GM23338 (cell line): ENCODE data around the gene LEKR1. TPM values are rescaled to one million over a fixed set of nuclear protein-coding genes. Genes with fewer than 3 reads are reported as not detected.

Source experiments
- ATAC-seq: fragments of 200-7000 bp; cut with Tn5 transposase; 3 replicates; pipeline ENCODE4 v1.9.1; 2020
- DNase-seq: peaks from one replicate; pipeline ENCODE4 v3.0.0-alpha.2; 2015; ENCODE audit warnings: low spot score
- H2AFZ ChIP-seq: fragments of 200-600 bp; sonication (generic); 2 replicates; pipeline ENCODE4 v1.8.0; 2016; ENCODE audit warnings: antibody characterized with exemption, mild to moderate bottlenecking, moderate library complexity
- H3F3A ChIP-seq: fragments of 200-600 bp; sonication (generic); replicated peaks from 2 replicates; pipeline ENCODE4 v1.8.0; 2017; ENCODE audit warnings: antibody characterized with exemption, mixed run types, low read depth
- H3K27ac ChIP-seq: fragments of 200-600 bp; sonication (generic); 2 replicates; pipeline ENCODE4 v1.6.1; 2016; ENCODE audit warnings: low read depth
- H3K27me3 ChIP-seq: fragments of 200-600 bp; sonication (generic); 2 replicates; pipeline ENCODE4 v1.8.0; 2016; ENCODE audit warnings: mild to moderate bottlenecking, mixed run types, moderate library complexity; ENCODE audit not compliant: insufficient read depth
- H3K36me3 ChIP-seq: fragments of 200-600 bp; sonication (generic); 2 replicates; pipeline ENCODE4 v1.8.0; 2016; ENCODE audit warnings: mild to moderate bottlenecking; ENCODE audit not compliant: insufficient read depth
- H3K4me1 ChIP-seq: fragments of 200-600 bp; sonication (generic); 2 replicates; pipeline ENCODE4 v1.8.0; 2016; ENCODE audit warnings: mild to moderate bottlenecking, moderate library complexity; ENCODE audit not compliant: insufficient read depth
- H3K4me2 ChIP-seq: fragments of 200-600 bp; sonication (generic); 2 replicates; pipeline ENCODE4 v1.7.1; 2017; ENCODE audit warnings: mixed run types
- H3K4me3 ChIP-seq: fragments of 200-600 bp; sonication (generic); 2 replicates; pipeline ENCODE4 v1.6.1; 2016; ENCODE audit warnings: mixed run types
- H3K79me2 ChIP-seq: fragments of 200-600 bp; sonication (generic); replicated peaks from 2 replicates; pipeline ENCODE4 v1.8.0; 2017; ENCODE audit warnings: mild to moderate bottlenecking; ENCODE audit not compliant: insufficient read depth
- H3K9me2 ChIP-seq: fragments of 200-600 bp; sonication (generic); 2 replicates; pipeline ENCODE4 v1.8.0; 2017; ENCODE audit not compliant: insufficient read depth
- H4K20me1 ChIP-seq: fragments of 200-600 bp; sonication (generic); replicated peaks from 2 replicates; pipeline ENCODE4 v1.8.0; 2017; ENCODE audit warnings: mild to moderate bottlenecking; ENCODE audit not compliant: insufficient read depth
- H3K27ac Mint-ChIP-seq: 2 replicates; pipeline ENCODE4 v1.8.0; 2020; ENCODE audit warnings: inconsistent platforms, mild to moderate bottlenecking, moderate library complexity, mixed read lengths
- H3K27me3 Mint-ChIP-seq: 3 replicates; pipeline ENCODE4 v1.8.0; 2022; ENCODE audit warnings: low read depth, mild to moderate bottlenecking, moderate library complexity, mixed read lengths, inconsistent platforms; ENCODE audit not compliant: insufficient read depth, poor library complexity
- H3K36me3 Mint-ChIP-seq: 3 replicates; pipeline ENCODE4 v1.8.0; 2021; ENCODE audit warnings: low read depth, mild to moderate bottlenecking, inconsistent platforms, moderate library complexity, mixed read lengths
- H3K4me1 Mint-ChIP-seq: 3 replicates; pipeline ENCODE4 v1.8.0; 2020; ENCODE audit warnings: mild to moderate bottlenecking, inconsistent platforms, mixed read lengths
- H3K4me3 Mint-ChIP-seq: 3 replicates; pipeline ENCODE4 v1.8.0; 2021; ENCODE audit warnings: moderate library complexity, mild to moderate bottlenecking, inconsistent platforms, mixed read lengths
- H3K9me3 Mint-ChIP-seq: 3 replicates; pipeline ENCODE4 v1.8.0; 2020; ENCODE audit warnings: moderate library complexity, mild to moderate bottlenecking, inconsistent platforms, mixed read lengths
- CREB1 ChIP-seq: fragments of 250-450 bp; sonication (Bioruptor Pico); IDR thresholded peaks from 2 replicates; pipeline ENCODE4 v1.5.0; 2020; ENCODE audit warnings: low read depth, mild to moderate bottlenecking, moderate library complexity
- ETS1 ChIP-seq: IDR thresholded peaks from 2 replicates; pipeline ENCODE4 v1.6.1; 2016; ENCODE audit warnings: antibody characterized with exemption
- EZH2 ChIP-seq: fragments of 200-600 bp; sonication (generic); IDR thresholded peaks from one replicate; pipeline ENCODE4 v1.8.0; 2017; ENCODE audit warnings: antibody characterized with exemption, mild to moderate bottlenecking, low read depth; ENCODE audit not compliant: unreplicated experiment
- EZH2phosphoT487 ChIP-seq: fragments of 200-600 bp; sonication (generic); IDR thresholded peaks from one replicate; pipeline ENCODE4 v1.8.1; 2018; ENCODE audit warnings: antibody characterized with exemption; ENCODE audit not compliant: unreplicated experiment
- JUNB ChIP-seq: IDR thresholded peaks from one replicate; pipeline ENCODE4 v1.6.1; 2016; ENCODE audit warnings: antibody characterized with exemption; ENCODE audit not compliant: unreplicated experiment
- NANOG ChIP-seq: IDR thresholded peaks from 2 replicates; pipeline ENCODE4 v1.6.1; 2016; ENCODE audit warnings: antibody characterized with exemption, borderline replicate concordance
- POLR2AphosphoS5 ChIP-seq: IDR thresholded peaks from 2 replicates; pipeline ENCODE4 v1.6.1; 2016; ENCODE audit warnings: antibody characterized with exemption, low read depth
- STAT1 ChIP-seq: IDR thresholded peaks from one replicate; pipeline ENCODE4 v1.6.1; 2016; ENCODE audit warnings: antibody characterized with exemption; ENCODE audit not compliant: unreplicated experiment
- ZNF114 ChIP-seq: fragments of 250-450 bp; sonication (Bioruptor Pico); IDR thresholded peaks from 2 replicates; pipeline ENCODE4 v1.5.0; 2020; ENCODE audit warnings: mild to moderate bottlenecking, moderate library complexity
- ZNF331 ChIP-seq: fragments of 250-450 bp; sonication (Bioruptor Pico); IDR thresholded peaks from 2 replicates; pipeline ENCODE4 v1.5.0; 2020; ENCODE audit warnings: low read depth, mild to moderate bottlenecking, moderate library complexity
- polyA plus RNA-seq: library from polyadenylated mRNA; unstranded; fragments of >200 nt; fragmentation: Nextera tagmentation; extraction: Ambion mirVana; gene quantifications from 2 replicates; pipeline ENCODE4 v1.2.1, GENCODE V29; 2016
- total RNA-seq: library from RNA; depleted of rRNA; stranded (reverse); fragments of >200 nt; shearing (Covaris generic); gene quantifications from 2 replicates; pipeline ENCODE4 v1.2.3, GENCODE V29; 2014
- TF ChIP-seq, protein P1 (sequence below), 2 experiments: fragments of 200-600 bp in 1 of 2; sonication (generic) in 1 of 2; conservative IDR thresholded peaks; 2 replicates each; pipeline versions ENCODE4 v1.5.1 to v1.6.1; 2016 to 2017; ENCODE audit warnings: antibody characterized with exemption in 2 of 2, low read depth in 2 of 2, mild to moderate bottlenecking in 2 of 2, moderate library complexity in 1 of 2
- TF ChIP-seq, protein P2 (sequence below): fragments of 250-450 bp; sonication (Bioruptor Pico); IDR thresholded peaks from 2 replicates; pipeline ENCODE4 v1.5.0; 2020; ENCODE audit warnings: mild to moderate bottlenecking, moderate library complexity

LEKR1 gene
- total and polyA plus RNA-seq, 2 experiments from 2014 or later: not detected

DNA sequence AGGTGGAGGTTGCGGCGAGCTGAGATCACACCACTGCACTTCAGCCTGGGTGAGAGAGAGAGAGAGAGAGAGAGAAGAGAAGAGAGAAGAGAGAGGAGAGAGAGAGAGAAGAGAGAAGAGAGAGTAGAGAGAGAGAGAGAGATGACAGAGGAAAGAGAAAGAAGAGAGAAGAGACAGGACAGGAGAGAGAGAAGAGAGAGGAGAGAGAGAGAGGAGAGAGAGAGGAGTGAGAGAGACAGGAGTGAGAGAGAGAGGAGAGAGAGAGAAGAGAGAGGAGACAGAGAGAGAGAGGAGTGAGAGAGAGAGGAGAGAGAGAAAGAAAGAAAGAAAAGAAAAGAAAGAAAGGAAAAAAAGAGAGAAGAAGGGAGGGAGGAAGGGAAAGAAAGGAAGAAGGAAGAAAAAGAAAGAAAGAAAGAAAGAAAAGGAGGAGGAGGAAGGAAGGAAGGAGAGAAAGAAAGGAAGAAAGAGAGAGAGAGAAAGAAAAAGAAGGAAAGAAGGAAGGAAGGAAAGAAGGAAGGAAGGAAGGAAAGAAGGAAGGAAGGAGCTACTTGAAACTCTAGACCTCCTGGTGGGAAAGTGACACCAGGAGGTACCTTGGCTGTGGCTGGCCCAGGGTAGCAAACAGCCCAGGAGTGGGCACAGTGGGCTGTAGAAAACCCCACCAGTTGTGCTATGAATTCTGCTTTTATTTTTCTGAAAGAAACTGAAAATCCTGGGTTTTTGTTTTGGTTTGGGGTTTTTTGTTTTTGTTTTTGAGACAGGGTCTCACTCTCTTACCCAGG is 245.8 kb downstream of the LEKR1 start (continued):
- no peak for TF ChIP-seq ETS1
- no peak for TF ChIP-seq EZH2phosphoT487
- TF ChIP-seq ZNF331: no peak
- no peak for TF ChIP-seq POLR2AphosphoS5
- TF ChIP-seq, protein P1, sequence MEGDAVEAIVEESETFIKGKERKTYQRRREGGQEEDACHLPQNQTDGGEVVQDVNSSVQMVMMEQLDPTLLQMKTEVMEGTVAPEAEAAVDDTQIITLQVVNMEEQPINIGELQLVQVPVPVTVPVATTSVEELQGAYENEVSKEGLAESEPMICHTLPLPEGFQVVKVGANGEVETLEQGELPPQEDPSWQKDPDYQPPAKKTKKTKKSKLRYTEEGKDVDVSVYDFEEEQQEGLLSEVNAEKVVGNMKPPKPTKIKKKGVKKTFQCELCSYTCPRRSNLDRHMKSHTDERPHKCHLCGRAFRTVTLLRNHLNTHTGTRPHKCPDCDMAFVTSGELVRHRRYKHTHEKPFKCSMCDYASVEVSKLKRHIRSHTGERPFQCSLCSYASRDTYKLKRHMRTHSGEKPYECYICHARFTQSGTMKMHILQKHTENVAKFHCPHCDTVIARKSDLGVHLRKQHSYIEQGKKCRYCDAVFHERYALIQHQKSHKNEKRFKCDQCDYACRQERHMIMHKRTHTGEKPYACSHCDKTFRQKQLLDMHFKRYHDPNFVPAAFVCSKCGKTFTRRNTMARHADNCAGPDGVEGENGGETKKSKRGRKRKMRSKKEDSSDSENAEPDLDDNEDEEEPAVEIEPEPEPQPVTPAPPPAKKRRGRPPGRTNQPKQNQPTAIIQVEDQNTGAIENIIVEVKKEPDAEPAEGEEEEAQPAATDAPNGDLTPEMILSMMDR (conservative IDR thresholded peaks at IDR 0.05; ENCODE audit: low read depth in 2 of 2): no peak
- no peak for TF ChIP-seq EZH2
- TF ChIP-seq CREB1 (CRISPR knock-in tag): no peak
- no peak for TF ChIP-seq JUNB
- no peak for TF ChIP-seq NANOG

GRCh38 chr3:157073810-157074209 is 247.7 kb downstream of the LEKR1 start:
- Mint-ChIP-seq H3K9me3 (peaks cover 2% of the 10 kb centered on the region; the same call in 1 of the 3 replicates), H3K27me3 (peaks cover 2% of the 10 kb centered on the region), H3K36me3 (no peaks in the 10 kb centered on the region), H3K4me1 (peaks cover 12% of the 10 kb centered on the region; the same call in 2 of the 3 replicates), H3K4me3 (no peak overlapping the region), H3K27ac (no peak overlapping the region)
- H3K27me3 ChIP-seq: no peaks in the 10 kb centered on the region
- H3K9me2 ChIP-seq: no peaks in the 10 kb centered on the region
- no peak overlapping the region for H3K4me2 ChIP-seq
- no peak overlapping the region for H3K4me3 ChIP-seq
- H3K79me2 ChIP-seq: no peaks in the 10 kb centered on the region
- H4K20me1 ChIP-seq: no peaks in the 10 kb centered on the region
- DNase-seq (no peak), ATAC-seq (no peak)
- peaks cover 3% of the 10 kb centered on the region; the same call in 1 of the 2 replicates for H3K4me1 ChIP-seq
- no peak overlapping the region for H3K27ac ChIP-seq
- H3F3A ChIP-seq: no peaks in the 10 kb centered on the region
- H2AFZ ChIP-seq: no peak overlapping the region
- TF ChIP-seq, protein P2, sequence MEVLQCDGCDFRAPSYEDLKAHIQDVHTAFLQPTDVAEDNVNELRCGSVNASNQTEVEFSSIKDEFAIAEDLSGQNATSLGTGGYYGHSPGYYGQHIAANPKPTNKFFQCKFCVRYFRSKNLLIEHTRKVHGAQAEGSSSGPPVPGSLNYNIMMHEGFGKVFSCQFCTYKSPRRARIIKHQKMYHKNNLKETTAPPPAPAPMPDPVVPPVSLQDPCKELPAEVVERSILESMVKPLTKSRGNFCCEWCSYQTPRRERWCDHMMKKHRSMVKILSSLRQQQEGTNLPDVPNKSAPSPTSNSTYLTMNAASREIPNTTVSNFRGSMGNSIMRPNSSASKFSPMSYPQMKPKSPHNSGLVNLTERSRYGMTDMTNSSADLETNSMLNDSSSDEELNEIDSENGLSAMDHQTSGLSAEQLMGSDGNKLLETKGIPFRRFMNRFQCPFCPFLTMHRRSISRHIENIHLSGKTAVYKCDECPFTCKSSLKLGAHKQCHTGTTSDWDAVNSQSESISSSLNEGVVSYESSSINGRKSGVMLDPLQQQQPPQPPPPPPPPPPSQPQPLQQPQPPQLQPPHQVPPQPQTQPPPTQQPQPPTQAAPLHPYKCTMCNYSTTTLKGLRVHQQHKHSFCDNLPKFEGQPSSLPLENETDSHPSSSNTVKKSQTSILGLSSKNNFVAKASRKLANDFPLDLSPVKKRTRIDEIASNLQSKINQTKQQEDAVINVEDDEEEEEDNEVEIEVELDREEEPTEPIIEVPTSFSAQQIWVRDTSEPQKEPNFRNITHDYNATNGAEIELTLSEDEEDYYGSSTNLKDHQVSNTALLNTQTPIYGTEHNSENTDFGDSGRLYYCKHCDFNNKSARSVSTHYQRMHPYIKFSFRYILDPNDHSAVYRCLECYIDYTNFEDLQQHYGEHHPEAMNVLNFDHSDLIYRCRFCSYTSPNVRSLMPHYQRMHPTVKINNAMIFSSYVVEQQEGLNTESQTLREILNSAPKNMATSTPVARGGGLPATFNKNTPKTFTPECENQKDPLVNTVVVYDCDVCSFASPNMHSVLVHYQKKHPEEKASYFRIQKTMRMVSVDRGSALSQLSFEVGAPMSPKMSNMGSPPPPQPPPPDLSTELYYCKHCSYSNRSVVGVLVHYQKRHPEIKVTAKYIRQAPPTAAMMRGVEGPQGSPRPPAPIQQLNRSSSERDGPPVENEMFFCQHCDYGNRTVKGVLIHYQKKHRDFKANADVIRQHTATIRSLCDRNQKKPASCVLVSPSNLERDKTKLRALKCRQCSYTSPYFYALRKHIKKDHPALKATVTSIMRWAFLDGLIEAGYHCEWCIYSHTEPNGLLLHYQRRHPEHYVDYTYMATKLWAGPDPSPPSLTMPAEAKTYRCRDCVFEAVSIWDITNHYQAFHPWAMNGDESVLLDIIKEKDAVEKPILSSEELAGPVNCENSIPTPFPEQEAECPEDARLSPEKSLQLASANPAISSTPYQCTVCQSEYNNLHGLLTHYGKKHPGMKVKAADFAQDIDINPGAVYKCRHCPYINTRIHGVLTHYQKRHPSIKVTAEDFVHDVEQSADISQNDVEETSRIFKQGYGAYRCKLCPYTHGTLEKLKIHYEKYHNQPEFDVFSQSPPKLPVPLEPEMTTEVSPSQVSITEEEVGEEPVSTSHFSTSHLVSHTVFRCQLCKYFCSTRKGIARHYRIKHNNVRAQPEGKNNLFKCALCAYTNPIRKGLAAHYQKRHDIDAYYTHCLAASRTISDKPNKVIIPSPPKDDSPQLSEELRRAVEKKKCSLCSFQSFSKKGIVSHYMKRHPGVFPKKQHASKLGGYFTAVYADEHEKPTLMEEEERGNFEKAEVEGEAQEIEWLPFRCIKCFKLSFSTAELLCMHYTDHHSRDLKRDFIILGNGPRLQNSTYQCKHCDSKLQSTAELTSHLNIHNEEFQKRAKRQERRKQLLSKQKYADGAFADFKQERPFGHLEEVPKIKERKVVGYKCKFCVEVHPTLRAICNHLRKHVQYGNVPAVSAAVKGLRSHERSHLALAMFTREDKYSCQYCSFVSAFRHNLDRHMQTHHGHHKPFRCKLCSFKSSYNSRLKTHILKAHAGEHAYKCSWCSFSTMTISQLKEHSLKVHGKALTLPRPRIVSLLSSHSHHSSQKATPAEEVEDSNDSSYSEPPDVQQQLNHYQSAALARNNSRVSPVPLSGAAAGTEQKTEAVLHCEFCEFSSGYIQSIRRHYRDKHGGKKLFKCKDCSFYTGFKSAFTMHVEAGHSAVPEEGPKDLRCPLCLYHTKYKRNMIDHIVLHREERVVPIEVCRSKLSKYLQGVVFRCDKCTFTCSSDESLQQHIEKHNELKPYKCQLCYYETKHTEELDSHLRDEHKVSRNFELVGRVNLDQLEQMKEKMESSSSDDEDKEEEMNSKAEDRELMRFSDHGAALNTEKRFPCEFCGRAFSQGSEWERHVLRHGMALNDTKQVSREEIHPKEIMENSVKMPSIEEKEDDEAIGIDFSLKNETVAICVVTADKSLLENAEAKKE (CRISPR knock-in tag): no peak
- TF ChIP-seq, protein P1 (conservative IDR thresholded peaks at IDR 0.05; ENCODE audit: low read depth in 2 of 2): no peak
- TF ChIP-seq NANOG (no peak), EZH2 (no peak), JUNB (no peak), ZNF114 (CRISPR knock-in tag) (no peak), CREB1 (CRISPR knock-in tag) (no peak), ZNF331 (no peak), EZH2phosphoT487 (no peak), STAT1 (no peak)
- H3K36me3 ChIP-seq: no peaks in the 10 kb centered on the region
